Caco-2 (cell line): ENCODE data around the gene NODAL. TPM values are rescaled to one million over a fixed set of nuclear protein-coding genes. Genes with fewer than 3 reads are reported as not detected.

Experiments used
- BruUV-seq: library from RNA; stranded (reverse); fragments of 400-500 nt; replicated peaks from 2 replicates; lab custom pipeline; 2021; lab: Mats Ljungman, UMichigan
- CTCF ChIA-PET: fragments of 300-600 bp; sonication (Branson Sonifier 250); formaldehyde crosslinking; loops from one replicate; lab custom pipeline; 2022; ENCODE audit warnings: antibody characterized with exemption; lab: Charles Lee
- POLR2A ChIA-PET: fragments of 300-600 bp; sonication (Branson Sonifier 250); formaldehyde crosslinking; loops from one replicate; lab custom pipeline; 2022; ENCODE audit warnings: antibody characterized with exemption; lab: Charles Lee
- DNase-seq, 2 experiments: peaks; one replicate each; pipeline versions ENCODE4 v3.0.0 to v3.0.0-alpha.2; 2020 to 2022
- H3K27me3 ChIP-seq: replicated peaks from 2 replicates; pipeline ENCODE4 v1.6.0; 2011; ENCODE audit warnings: low read length; ENCODE audit not compliant: control insufficient read depth, insufficient read depth
- H3K36me3 ChIP-seq: 2 replicates; pipeline ENCODE4 v1.5.1; 2011; ENCODE audit warnings: low read length; ENCODE audit not compliant: control insufficient read depth, insufficient read depth
- H3K4me1 ChIP-seq: fragments of 250-450 bp; sonication (Bioruptor Pico); 2 replicates; pipeline ENCODE4 v1.5.1; 2020; ENCODE audit warnings: mild to moderate bottlenecking
- H3K4me3 ChIP-seq: 2 replicates; pipeline ENCODE4 v1.5.1; 2011; ENCODE audit warnings: low read depth, mild to moderate bottlenecking, control low read depth, low read length
- H3K9me3 ChIP-seq: fragments of 250-450 bp; sonication (Bioruptor Pico); 2 replicates; pipeline ENCODE4 v1.5.1; 2020; ENCODE audit warnings: mild to moderate bottlenecking, moderate library complexity
- H3K27ac Mint-ChIP-seq: one replicate; pipeline ENCODE4 v1.8.0; 2022; ENCODE audit warnings: mixed read lengths; ENCODE audit not compliant: unreplicated experiment
- H3K27me3 Mint-ChIP-seq: one replicate; pipeline ENCODE4 v1.8.0; 2022; ENCODE audit warnings: mixed read lengths; ENCODE audit not compliant: insufficient read depth, unreplicated experiment
- H3K36me3 Mint-ChIP-seq: one replicate; pipeline ENCODE4 v1.8.0; 2022; ENCODE audit warnings: mild to moderate bottlenecking, mixed read lengths; ENCODE audit not compliant: insufficient read depth, unreplicated experiment
- H3K4me1 Mint-ChIP-seq: one replicate; pipeline ENCODE4 v1.8.0; 2022; ENCODE audit warnings: low read depth, mixed read lengths; ENCODE audit not compliant: unreplicated experiment
- H3K4me3 Mint-ChIP-seq: one replicate; pipeline ENCODE4 v1.8.0; 2022; ENCODE audit warnings: mild to moderate bottlenecking, moderate library complexity, mixed read lengths; ENCODE audit not compliant: unreplicated experiment
- H3K9me3 Mint-ChIP-seq: one replicate; pipeline ENCODE4 v1.8.0; 2022; ENCODE audit warnings: mixed read lengths; ENCODE audit not compliant: unreplicated experiment
- CTCF ChIP-seq, 2 experiments: fragments of 200-600 bp in 1 of 2; IDR thresholded peaks; 1 replicate in 1 of 2; 2 replicates in 1 of 2; pipeline versions ENCODE4 v1.5.1 to v1.8.0; 2011 to 2022; ENCODE audit warnings: antibody characterized with exemption in 1 of 2, control low read depth in 1 of 2, inconsistent platforms in 1 of 2, low read depth in 1 of 2, low read length in 1 of 2, mild to moderate bottlenecking in 1 of 2, moderate library complexity in 1 of 2; ENCODE audit not compliant: insufficient read depth in 1 of 2, severe bottlenecking in 1 of 2, unreplicated experiment in 1 of 2
- intact Hi-C: fragments of 100-400 bp; cut with micrococcal nuclease; formaldehyde crosslinking; loops from one replicate; pipeline ENCODE4 v1.10.0; 2022; ENCODE audit not compliant: unreplicated experiment
- total RNA-seq: library from RNA; stranded (reverse); gene quantifications from 2 replicates; pipeline ENCODE4 v1.2.3, GENCODE V29; 2022

NODAL gene
- total RNA-seq, 1 experiment from 2014 or later = 0.59 TPM

DNA sequence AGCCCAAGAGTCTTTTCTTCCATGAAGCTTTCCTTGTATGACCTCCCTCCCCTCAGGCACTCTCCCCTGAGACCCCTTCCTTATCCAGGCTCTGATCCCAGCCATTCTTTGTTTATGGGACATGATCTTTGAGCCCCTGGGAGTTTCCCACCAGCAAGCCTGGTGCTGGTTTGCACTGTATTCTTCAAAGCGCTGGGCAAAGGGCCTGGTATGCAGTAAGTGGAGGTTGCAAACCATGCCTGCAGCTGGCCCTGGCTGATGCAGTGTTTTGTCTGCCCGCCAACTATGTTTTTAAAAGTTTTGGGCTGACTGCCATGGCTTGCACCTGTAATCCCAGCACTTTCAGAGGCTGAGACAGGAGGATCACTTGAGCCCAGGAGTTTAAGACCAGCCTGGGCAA is 6.8 kb upstream of the NODAL start:
- ChIA-PET POLR2A (interaction anchor here (0.6 kb wide), 1 partner anchor 326 kb away, joined by 3 read pairs; no protein-coding TSS in a partner anchor), CTCF (interaction anchor here (1.6 kb wide), 1 partner anchor 13 kb away, joined by 4 read pairs; no protein-coding TSS in a partner anchor)
- no peak for DNase-seq
- Mint-ChIP-seq H3K9me3 (no peaks in the 10 kb centered on the region), H3K27me3 (no peaks in the 10 kb centered on the region), H3K4me1 (peaks cover 53% of the 10 kb centered on the region), H3K27ac (peak overlapping the region; percentile 13), H3K36me3 (peaks cover 4% of the 10 kb centered on the region), H3K4me3 (no peak overlapping the region)
- BruUV-seq = no TSS peak
- Histone ChIP-seq H3K4me3 (no peak overlapping the region), H3K27me3 (no peaks in the 10 kb centered on the region), H3K9me3 (no peaks in the 10 kb centered on the region), H3K36me3 (no peaks in the 10 kb centered on the region), H3K4me1 (peaks cover 46% of the 10 kb centered on the region)
- no peak for TF ChIP-seq CTCF (IDR thresholded peaks at IDR 0.05; ENCODE audit: insufficient read depth in 1 of 2, low read depth in 1 of 2, low read length in 1 of 2, severe bottlenecking in 1 of 2, unreplicated experiment in 1 of 2)
- intact Hi-C loops = no loop called here

- peaks cover 69% of the 10 kb centered on the region for H3K4me1 ChIP-seq
- Mint-ChIP-seq H3K27me3 (no peaks in the 10 kb centered on the region), H3K27ac (peak overlapping the region; percentile 80), H3K36me3 (peaks cover 10% of the 10 kb centered on the region), H3K4me1 (peaks cover 62% of the 10 kb centered on the region), H3K9me3 (no peaks in the 10 kb centered on the region), H3K4me3 (peak overlapping the region; percentile 45)
- no peak overlapping the region for H3K4me3 ChIP-seq
- intact Hi-C loops = loop anchor here (1.0 kb wide), 4 partner anchors 9 to 42 kb away; partner anchors contain the start of gene EIF4EBP2
- no peak for TF ChIP-seq CTCF (IDR thresholded peaks at IDR 0.05; ENCODE audit: insufficient read depth in 1 of 2, low read depth in 1 of 2, low read length in 1 of 2, severe bottlenecking in 1 of 2, unreplicated experiment in 1 of 2)
- TSS peak; percentile 91 for BruUV-seq
- ChIA-PET CTCF (interaction anchor here (0.5 to 2.0 kb wide), 15 partner anchors 9 to 1921 kb away, joined by 3 to 15 read pairs (median 4); no protein-coding TSS in a partner anchor), POLR2A (interaction anchor here (0.6 to 1.5 kb wide), 8 partner anchors 9 to 42 kb away, joined by 3 to 7 read pairs (median 3); partner anchors contain the start of genes EIF4EBP2 and PALD1)
- H3K27me3 ChIP-seq = no peaks in the 10 kb centered on the region
- DNase-seq = peak; percentile 84 to 86
- no peaks in the 10 kb centered on the region for H3K36me3 ChIP-seq
- no peaks in the 10 kb centered on the region for H3K9me3 ChIP-seq
Observed at GRCh38 chr10:70445718-70446657, 4.5 kb upstream of the NODAL start.

- ChIA-PET CTCF (interaction anchor here (0.7 kb wide), 1 partner anchor 14 kb away, joined by 5 read pairs; no protein-coding TSS in a partner anchor), POLR2A (no interaction called here)
- BruUV-seq = no TSS peak
- H3K9me3 ChIP-seq = no peaks in the 10 kb centered on the region
- no peak for DNase-seq
- H3K4me3 ChIP-seq = no peak overlapping the region
- H3K4me3 Mint-ChIP-seq = no peak overlapping the region
- no peaks in the 10 kb centered on the region for H3K36me3 ChIP-seq
- H3K27me3 ChIP-seq = no peaks in the 10 kb centered on the region
- peaks cover 69% of the 10 kb centered on the region for H3K4me1 ChIP-seq
- TF ChIP-seq CTCF (IDR thresholded peaks at IDR 0.05; ENCODE audit: insufficient read depth in 1 of 2, low read depth in 1 of 2, low read length in 1 of 2, severe bottlenecking in 1 of 2, unreplicated experiment in 1 of 2) = no peak
- peaks cover 12% of the 10 kb centered on the region for H3K36me3 Mint-ChIP-seq
- H3K9me3 Mint-ChIP-seq = no peaks in the 10 kb centered on the region
- peaks cover 55% of the 10 kb centered on the region for H3K4me1 Mint-ChIP-seq
- H3K27ac Mint-ChIP-seq = peak overlapping the region; percentile 80
- no peaks in the 10 kb centered on the region for H3K27me3 Mint-ChIP-seq
- intact Hi-C loops = no loop called here
Observed at GRCh38 chr10:70444744-70445143, 3.3 kb upstream of the NODAL start.
